Stromal cell of bone marrow (primary cell): Measurements from ENCODE around the gene AGBL2.
"Not testable (repeated sequence)": the region's sequence is repeated elsewhere in the genome, so short reads cannot be mapped to it uniquely, and the experiment has no call there.

ENCODE experiments used
- DNase-seq: peaks from one replicate; pipeline ENCODE4 v3.0.0-alpha.2; 2012; ENCODE audit warnings: low read depth

The AGBL2 gene

GRCh38 chr11:47715082-47715669, at the start of gene AGBL2:
Gene AGBL2 (minus strand): TSS chr11:47715369. CDS start chr11:47714650, 719 bp downstream.
- peak; percentile 39 for DNase-seq

GRCh38 chr11:47759291-47759690, 44.1 kb upstream of the AGBL2 start:
- DNase-seq, result not testable (repeated sequence)

- no peak for DNase-seq
Observed at GRCh38 chr11:47756208-47756607, 41.0 kb upstream of the AGBL2 start.

DNA sequence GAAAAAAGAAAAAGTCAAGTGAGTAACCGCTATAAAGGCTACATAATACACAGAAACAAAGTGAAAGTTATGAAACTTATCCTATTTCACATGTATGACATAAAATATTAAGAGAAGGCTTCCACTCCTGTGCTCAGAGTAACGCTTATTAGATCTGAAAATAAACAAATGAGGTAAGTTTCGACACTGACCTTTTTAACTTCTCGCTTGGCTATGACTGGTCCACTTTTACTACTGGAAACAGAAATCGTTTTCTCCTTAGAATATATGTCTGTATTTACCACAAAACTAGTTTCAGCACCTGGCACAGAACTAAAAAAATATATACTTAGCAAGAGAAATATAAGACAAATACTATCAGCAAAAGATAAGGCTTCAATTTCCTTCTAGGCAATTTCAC, 35.6 kb upstream of the AGBL2 start:
- DNase-seq, result no peak

DNA sequence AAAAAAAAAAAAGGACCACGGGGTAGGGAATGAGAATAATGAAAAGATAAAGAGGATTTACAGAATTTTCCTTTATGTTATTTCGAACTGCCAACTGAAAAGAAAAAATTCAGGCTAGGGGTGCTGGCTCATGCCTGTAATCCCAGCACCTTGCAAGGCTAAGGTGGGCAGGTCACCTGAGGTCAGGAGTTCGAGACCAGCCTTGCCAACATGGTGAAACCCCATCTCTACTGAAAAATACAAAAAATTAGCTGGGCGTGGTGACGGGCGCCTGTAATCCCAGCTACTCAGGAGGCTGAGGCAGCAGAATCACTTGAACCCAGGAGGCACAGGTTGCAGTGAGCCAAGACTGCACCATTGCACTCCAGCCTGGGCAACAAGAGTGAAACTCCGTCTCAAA, 27.3 kb upstream of the AGBL2 start:
- not testable (repeated sequence) for DNase-seq

- not testable (repeated sequence) for DNase-seq
Observed at GRCh38 chr11:47737817-47738216, 22.6 kb upstream of the AGBL2 start.

- DNase-seq, result no peak
Observed at GRCh38 chr11:47732271-47732670, 17.1 kb upstream of the AGBL2 start.

DNA sequence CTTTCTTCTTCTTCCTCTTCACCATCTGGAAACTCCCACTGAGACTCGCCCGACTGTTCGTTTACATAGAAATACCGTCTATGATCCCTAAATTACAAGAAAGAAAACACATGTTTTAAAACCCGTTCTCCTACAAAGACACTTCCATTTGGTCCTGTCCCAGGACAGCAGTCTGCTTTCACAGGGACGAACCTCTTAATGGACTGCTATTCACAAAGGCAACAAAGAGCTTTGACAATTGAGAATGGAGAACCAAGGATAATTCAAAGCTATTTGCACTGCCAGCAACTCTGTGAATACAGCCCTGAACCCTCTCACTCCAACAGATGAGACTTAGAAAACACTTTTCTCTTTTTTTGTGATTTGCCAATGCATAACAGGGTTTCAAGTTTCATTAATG, 16.3 kb upstream of the AGBL2 start:
- DNase-seq, result no peak

GRCh38 chr11:47726878-47727514, 11.8 kb upstream of the AGBL2 start:
- no peak for DNase-seq

GRCh38 chr11:47726118-47726442, 10.9 kb upstream of the AGBL2 start:
- no peak for DNase-seq

- DNase-seq, result no peak
Observed at GRCh38 chr11:47725442-47726117, 10.4 kb upstream of the AGBL2 start.

- peak; percentile 44 for DNase-seq
Observed at GRCh38 chr11:47724041-47724729, 9.0 kb upstream of the AGBL2 start.

DNA sequence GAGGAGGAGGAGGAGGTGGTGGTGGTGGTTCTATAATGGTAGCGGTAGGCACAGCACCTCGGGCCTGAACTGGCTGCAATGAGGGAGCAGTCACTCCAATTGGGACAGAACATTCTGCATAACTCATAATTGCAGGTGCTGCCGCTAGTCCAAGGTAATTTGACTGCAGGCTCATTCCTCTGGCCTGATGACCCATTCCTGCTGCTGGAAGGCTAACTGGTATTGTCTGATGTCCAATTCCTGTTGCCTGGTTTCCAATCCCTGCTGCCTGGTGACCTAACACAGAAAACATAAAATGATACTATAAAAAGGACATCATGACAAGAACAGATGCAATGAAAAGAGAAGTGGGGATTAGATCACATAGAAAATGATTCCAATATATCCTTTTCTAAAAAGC, 7.9 kb upstream of the AGBL2 start:
- DNase-seq, result no peak

DNA sequence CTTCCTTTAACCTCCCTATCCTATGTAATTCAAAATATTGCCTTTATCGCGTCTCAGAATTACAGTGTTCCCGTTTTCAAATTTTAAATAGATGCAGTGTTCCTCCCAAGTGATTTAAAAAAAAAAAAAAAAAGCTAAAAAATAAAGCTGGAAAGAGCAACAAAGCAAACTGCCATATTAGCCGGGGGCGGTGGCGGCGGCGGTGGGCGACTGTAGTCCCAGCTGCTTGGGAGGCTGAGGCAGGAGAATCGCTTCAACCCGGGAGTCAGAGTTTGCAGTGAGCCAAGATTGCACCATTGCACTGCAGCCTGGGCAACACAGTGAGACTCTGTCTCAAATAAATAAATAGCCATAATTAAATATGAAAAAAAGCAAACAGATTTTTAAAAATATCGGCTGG, 5.5 kb upstream of the AGBL2 start:
- no peak for DNase-seq

DNA sequence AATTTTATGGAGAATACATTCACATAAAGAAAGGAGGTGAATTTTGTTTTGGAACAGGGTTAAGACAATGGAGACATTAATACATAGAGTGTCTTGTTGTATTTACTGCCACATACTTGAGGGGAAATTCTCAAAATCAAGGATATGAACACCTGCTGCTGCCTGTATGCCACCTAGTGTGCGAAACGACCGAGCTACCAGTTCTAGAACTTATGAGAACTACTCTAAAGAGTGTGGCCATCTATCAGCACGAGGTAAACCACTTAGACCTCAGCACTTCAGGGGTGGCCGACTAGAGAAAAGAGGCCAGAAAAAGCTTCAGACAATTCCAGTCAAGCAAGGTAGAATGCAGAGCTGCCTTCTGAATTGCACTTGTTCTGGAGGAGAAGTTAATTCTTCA, 1.5 kb upstream of the AGBL2 start:
- no peak for DNase-seq

- no peak for DNase-seq
Observed at GRCh38 chr11:47714554-47715081, 551 bp downstream of the AGBL2 start.

DNA sequence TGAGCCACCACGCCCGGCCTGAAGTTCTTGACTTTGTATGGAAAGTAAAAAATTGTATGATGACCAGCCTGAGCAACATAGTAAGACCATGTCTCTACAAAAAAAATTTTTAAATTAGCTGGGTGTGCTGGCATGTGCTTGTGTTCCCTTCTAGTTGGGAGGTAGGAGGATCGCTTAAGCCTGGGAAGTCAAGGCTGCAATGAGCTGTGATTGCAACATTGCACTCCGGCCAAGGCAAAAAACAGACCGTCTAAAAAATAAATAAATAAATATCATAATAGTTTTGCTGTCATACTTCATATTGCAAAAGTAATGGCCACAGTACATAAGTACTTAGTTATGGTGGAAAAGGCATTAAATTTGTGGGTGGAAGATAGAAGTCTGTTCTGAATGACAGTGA, 3.4 kb downstream of the AGBL2 start:
- no peak for DNase-seq

DNA sequence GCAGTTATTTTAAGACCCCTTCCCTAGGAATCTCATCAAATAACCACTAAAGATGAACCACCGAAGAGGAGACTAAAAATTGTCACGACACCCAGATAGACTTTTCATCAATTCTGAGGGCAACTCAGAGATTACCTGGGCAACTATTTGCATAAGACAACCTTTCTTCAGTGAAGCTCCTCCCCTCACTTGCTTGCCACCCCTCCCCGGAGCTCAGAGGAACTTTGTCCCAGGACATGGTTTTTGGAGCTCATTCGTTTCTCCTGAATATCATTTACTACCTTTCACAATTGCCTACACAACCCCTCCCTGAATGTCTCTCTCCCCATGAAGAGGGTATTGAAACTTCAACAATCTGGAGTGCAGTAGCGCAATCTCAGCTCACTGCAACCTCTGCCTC, 3.9 kb downstream of the AGBL2 start:
- DNase-seq, result no peak

GRCh38 chr11:47707275-47707786, 7.8 kb downstream of the AGBL2 start:
- not testable (repeated sequence) for DNase-seq

DNA sequence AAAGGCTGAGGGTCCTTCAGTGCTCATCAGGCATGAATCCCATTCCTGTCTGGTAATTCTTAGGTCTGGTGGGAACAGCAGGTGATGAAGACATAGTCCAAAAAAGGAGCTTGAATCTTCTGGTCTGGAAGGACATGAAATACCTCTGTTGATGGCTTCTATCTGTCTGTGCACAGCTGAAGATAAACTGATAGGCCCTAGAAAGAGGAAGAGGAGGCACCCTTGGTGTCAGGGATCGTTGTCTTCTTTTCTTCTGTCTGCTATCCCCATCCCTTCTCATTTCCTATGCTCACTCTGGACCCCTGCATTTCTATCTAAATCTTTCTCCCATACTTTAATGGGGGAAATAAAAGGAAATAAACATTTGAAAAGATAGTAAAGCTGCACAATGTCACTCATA, 9.4 kb downstream of the AGBL2 start:
- no peak for DNase-seq

- DNase-seq, result no peak
Observed at GRCh38 chr11:47691979-47692378, 23.2 kb downstream of the AGBL2 start.

- no peak for DNase-seq
Observed at GRCh38 chr11:47689480-47689879, 25.7 kb downstream of the AGBL2 start.

DNA sequence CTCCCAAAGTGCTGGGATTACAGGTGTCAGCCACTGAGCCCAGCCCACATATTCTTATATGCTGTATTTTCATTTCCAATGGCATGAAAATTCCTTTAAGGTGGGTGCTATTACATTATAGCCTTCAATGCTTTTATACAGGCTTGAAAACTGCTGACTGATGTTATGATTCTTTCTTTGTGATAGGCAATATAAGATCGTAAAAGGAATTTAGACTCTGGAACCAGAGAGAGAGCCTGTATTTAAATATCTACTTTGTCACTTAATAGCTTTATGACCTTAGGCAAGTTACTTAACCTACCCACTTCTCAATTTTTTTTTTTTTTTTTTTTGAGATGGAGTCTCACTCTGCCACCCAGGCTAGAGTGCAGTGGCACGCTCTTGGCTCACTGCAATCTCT, 26.2 kb downstream of the AGBL2 start:
- DNase-seq, result no peak
